K562 (cell line): ENCODE data around the gene CKM.

Experiments used
- CREB3 ChIP-seq: fragments of 450-650 bp; conservative IDR thresholded peaks from 2 replicates; pipeline ENCODE4 v1.6.1; 2016; ENCODE audit warnings: missing genetic modification characterization, low read depth, mild to moderate bottlenecking, missing compliant biosample characterization, moderate library complexity
- CTCF ChIP-seq, 3 experiments: IDR thresholded peaks in 2 of 3; conservative IDR thresholded peaks in 1 of 3; 2 replicates each; pipeline ENCODE4 v1.5.1; 2011 to 2012; ENCODE audit warnings: low read length in 3 of 3, mild to moderate bottlenecking in 3 of 3, control low read depth in 2 of 3, improper control_type of control experiment in 1 of 3, inconsistent platforms in 1 of 3, low read depth in 1 of 3, mixed read lengths in 1 of 3, moderate library complexity in 1 of 3; ENCODE audit not compliant: insufficient read depth in 2 of 3
- GABPB1 ChIP-seq: sonication (generic); formaldehyde crosslinking; IDR thresholded peaks from 2 replicates; pipeline ENCODE4 v1.8.0; 2022; ENCODE audit warnings: mild to moderate bottlenecking, missing genetic modification reagents
- HNRNPL ChIP-seq: fragments of 200-400 bp; formaldehyde crosslinking; IDR thresholded peaks from 2 replicates; pipeline ENCODE4 v1.6.1; 2017; ENCODE audit warnings: low read depth, mild to moderate bottlenecking, low read length
- PCBP1 ChIP-seq: fragments of 200-400 bp; formaldehyde crosslinking; IDR thresholded peaks from 2 replicates; pipeline ENCODE4 v1.6.1; 2018; ENCODE audit warnings: mild to moderate bottlenecking, low read depth, low read length; ENCODE audit not compliant: poor library complexity, severe bottlenecking
- ZBTB2 ChIP-seq: fragments of 450-650 bp; IDR thresholded peaks from 2 replicates; pipeline ENCODE4 v1.6.1; 2016; ENCODE audit warnings: antibody characterized with exemption
- ZNF274 ChIP-seq: IDR thresholded peaks from 2 replicates; pipeline ENCODE4 v1.6.1; 2011; ENCODE audit warnings: low read depth, mild to moderate bottlenecking, low read length, moderate library complexity, borderline replicate concordance
- TF ChIP-seq, protein P1 (sequence below): fragments of 450-650 bp; IDR thresholded peaks from 2 replicates; pipeline ENCODE4 v1.6.1; 2018; ENCODE audit warnings: mild to moderate bottlenecking, low read depth; ENCODE audit not compliant: partially characterized antibody
- TF ChIP-seq, protein P2 (sequence below): fragments of 450-650 bp; formaldehyde crosslinking; IDR thresholded peaks from 2 replicates; pipeline ENCODE4 v1.4.0; 2022; ENCODE audit warnings: mild to moderate bottlenecking, moderate library complexity
- TF ChIP-seq, protein P3 (sequence below), 2 experiments: fragments of 450-650 bp in 1 of 2; sonication (generic) in 1 of 2; formaldehyde crosslinking in 1 of 2; IDR thresholded peaks in 1 of 2; conservative IDR thresholded peaks in 1 of 2; 2 replicates each; pipeline versions ENCODE4 v1.6.1 to v1.8.1; 2016 to 2023; ENCODE audit warnings: mild to moderate bottlenecking in 2 of 2, moderate library complexity in 2 of 2, inconsistent platforms in 1 of 2, missing genetic modification reagents in 1 of 2

- TF ChIP-seq, protein P1, sequence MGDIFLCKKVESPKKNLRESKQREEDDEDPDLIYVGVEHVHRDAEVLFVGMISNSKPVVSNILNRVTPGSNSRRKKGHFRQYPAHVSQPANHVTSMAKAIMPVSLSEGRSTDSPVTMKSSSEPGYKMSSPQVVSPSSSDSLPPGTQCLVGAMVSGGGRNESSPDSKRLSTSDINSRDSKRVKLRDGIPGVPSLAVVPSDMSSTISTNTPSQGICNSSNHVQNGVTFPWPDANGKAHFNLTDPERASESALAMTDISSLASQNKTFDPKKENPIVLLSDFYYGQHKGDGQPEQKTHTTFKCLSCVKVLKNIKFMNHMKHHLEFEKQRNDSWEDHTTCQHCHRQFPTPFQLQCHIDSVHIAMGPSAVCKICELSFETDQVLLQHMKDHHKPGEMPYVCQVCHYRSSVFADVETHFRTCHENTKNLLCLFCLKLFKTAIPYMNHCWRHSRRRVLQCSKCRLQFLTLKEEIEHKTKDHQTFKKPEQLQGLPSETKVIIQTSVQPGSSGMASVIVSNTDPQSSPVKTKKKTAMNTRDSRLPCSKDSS: no peak
- TF ChIP-seq ZNF274 (no peak), HNRNPL (no peak), CREB3 (no peak), ZBTB2 (no peak), GABPB1 (CRISPR knock-in tag) (no peak), CTCF (IDR thresholded peaks at IDR 0.05 in 2 of 3, conservative IDR thresholded peaks at IDR 0.05 in 1 of 3; ENCODE audit: insufficient read depth in 2 of 3, low read depth in 1 of 3, low read length in 3 of 3) (no peak), PCBP1 (no peak)
- TF ChIP-seq, protein P2, sequence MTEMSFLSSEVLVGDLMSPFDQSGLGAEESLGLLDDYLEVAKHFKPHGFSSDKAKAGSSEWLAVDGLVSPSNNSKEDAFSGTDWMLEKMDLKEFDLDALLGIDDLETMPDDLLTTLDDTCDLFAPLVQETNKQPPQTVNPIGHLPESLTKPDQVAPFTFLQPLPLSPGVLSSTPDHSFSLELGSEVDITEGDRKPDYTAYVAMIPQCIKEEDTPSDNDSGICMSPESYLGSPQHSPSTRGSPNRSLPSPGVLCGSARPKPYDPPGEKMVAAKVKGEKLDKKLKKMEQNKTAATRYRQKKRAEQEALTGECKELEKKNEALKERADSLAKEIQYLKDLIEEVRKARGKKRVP (CRISPR knock-in tag): no peak
- TF ChIP-seq, protein P3, sequence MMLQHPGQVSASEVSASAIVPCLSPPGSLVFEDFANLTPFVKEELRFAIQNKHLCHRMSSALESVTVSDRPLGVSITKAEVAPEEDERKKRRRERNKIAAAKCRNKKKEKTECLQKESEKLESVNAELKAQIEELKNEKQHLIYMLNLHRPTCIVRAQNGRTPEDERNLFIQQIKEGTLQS (IDR thresholded peaks at IDR 0.05): no peak
- TF ChIP-seq, protein P3 (CRISPR knock-in tag; conservative IDR thresholded peaks at IDR 0.05): no peak
Observed at GRCh38 chr19:45320997-45321775, 1.5 kb downstream of the CKM start.
